HG03558 (cell line): ENCODE data around the gene PCGF1.
"Not testable (repeated sequence)": the region's sequence is repeated elsewhere in the genome, so short reads cannot be mapped to it uniquely, and the experiment has no call there.

ENCODE experiments used
- ATAC-seq: cut with Tn5 transposase; IDR thresholded peaks from one replicate; pipeline ENCODE4 v1.9.1; 2021; ENCODE audit warnings: moderate number of reproducible peaks; ENCODE audit not compliant: unreplicated experiment; ENCODE audit errors: extremely low read depth

PCGF1 gene

DNA sequence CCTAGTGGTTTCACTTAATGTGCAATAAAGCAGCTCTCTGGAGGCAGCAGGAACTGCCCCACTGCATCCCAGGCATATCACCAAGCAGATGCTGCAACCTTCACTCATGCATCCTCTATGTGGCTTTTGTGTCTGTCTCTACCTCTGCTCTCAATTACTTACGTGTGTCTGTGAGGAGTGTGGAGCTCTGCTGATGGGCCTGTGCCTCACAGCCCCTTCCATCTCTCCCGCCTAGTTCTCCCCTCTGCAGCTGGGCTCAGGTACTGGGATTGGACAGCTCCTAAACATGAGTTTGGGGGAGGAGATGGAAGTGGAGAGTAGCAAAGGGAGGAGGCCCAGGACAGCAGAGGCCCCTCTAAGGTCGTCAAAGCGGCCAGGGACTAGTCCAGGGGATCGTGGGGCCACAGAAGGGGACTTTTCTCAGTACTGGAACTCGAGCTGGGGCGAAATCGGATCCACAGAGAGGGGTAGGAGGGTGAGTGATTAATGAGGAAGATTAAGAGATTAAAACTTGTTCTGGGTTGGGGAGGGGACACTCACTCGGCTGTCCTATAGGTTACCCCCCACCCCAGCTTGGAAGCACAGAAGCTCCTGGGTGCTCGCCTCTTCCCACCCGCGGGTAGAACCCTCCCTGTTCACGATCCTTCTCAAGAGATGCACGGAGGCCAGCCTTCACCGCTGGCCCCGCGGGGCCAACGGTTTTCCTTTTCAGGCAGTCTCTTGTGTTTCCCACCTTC, 6.0 kb downstream of the PCGF1 start:
- no peak for ATAC-seq

DNA sequence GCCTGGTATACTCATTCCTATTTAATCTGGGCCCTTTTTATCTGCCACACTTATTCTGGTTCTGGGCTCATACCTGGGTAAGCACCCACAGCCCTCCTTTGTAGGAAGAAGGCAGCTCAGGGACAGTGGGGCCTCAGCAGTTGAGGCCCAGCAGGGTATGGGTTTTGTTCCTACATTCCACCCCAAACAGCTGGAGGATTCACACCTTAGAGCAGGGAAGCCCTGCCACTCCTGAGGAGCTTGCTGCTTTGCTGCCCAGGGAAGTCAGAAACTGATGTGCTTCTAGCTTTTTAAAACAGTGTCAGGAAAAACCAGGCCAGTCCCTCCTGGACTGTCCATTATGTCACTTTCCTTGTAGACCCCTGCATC, 6.9 kb downstream of the PCGF1 start:
- ATAC-seq, result no peak

DNA sequence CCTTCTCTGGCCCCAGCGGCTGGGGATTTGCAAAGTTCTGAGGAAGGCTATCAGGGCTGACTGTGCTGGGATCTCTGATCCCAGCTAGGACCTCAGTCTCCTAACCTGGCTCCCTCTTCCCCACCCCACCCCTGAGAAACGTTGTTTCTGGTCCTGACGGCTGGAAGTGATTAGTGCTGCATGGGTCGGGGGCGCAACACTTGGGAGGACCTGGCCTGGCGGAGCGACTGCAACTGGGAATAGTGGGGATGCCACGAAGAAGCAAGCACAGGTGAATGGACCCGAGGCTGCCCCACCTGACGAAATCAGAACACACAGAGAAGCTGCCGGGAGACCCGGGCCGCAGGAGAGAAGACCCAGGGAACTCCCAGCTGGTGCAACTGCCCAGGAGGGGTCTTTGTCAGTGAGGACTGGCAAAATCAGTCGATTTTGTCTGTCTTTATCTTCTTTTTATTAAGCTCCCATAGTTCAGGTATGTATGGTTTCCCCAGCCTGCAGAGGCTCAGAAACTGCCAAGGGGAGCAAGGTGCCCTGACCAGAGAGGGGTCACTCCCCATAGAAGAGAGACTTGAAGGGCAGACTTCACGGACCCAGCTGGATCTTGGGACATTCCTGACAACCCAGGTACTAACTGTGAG, 7.4 kb downstream of the PCGF1 start:
- ATAC-seq, result no peak

DNA sequence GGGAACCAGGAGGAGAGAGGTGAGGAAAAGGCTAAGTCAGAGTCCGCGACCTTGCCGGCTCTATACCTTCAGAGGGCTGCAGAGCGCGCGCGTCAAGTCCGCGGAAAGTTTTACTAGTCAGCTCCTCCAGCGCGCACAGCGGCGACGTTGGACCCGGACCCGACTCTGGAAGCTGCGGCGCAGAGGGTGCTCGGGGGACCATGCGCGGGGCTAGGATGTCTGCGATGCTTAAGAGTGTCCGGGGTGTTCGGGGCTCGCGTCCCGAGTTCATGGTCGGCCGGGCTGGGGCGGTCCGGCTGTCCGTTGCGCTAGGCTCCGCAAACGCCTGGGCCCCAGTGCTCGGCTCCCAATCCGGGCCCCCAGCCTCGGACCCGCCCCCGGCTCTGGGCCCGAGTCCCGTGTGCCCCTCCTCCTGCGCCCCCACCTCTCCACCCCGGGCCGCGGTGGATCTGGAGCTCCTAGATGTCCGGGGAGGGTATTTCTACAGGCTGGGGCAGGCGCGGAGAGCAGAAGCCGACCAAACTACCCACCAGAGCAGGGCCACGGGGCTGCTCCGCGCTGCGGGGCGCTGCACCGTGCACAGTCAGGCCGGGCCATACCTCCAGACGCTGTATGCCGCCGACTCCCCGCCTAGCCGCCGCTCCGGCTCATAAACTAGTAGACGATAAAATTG, 8.1 kb downstream of the PCGF1 start, which contains the start of gene LBX2:
LBX2 (minus strand) TSS at position 337 of the 673 bp plus-strand sequence; CDS start at position 271, 66 bp downstream.
- ATAC-seq, result no peak

DNA sequence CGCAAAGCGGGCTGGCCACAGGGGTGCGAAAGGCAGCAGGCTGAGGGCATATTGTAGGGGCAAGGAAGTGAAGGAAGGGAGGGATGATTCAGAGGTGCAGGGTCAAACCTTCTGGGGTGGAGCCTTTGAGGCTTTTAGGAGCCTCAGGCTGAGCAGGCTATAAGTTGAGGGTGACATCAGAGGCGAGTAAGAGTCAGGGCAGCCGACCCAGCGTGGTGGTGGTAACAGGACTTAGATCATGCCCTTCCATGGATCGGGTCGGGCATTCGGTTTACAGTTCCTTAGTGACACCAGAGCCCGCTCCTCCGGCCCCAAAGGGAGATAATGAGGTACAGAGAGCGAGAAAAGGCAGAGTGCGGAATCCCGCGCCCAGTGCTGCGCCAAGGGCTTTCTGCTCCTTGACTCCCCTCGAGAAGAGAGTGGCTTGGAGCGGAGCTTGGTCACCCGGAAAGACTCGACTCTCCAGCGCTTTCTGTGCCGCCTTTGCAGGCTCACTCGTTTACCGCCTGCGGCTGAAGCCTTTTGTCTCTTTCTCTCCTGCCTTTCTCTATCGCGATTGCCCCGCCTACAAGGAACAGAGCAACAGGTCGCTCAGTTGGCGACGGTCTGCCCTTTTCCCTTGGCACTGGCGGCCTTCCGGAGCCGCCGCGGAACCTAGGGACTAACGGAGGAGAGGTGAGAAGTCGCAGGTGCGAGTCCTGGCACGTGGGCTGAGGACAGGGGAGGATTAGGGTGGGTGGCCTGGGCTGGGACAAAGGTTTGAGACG, 8.8 kb downstream of the PCGF1 start:
- no peak for ATAC-seq

DNA sequence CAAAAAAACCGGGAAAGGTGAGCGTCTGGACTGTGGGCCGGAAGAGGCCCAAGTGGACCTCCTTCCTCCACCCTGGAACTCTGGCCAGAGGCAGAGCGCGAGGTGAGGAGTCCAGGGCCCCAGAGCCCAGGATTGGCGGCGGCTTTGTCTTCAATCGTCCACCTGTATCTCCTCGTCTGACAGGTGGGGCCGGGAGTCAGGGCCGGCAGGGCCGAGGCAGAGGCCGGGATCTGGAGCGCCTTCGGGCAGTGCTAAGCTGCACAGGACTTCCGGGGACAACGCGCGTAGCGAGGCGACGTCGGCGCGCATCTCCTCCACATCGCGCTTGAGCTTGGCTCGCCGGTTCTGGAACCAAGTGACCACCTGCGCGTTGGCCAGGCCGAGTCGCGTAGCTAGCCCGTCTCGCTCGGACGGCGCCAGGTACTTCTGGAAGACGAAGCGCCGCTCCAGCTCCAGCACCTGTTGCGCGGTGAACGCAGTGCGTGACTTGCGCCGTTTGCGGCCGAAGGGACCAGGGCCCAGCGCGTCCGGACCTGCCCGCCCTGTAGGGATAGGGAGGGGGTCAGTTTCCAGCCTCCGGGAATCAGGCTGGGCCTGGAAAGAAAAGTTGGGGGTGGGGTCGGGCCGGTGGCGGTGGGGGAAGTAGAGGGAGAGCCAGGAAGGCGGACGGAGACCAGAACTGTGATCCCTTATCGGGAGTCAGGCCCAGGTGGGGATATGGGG, 9.6 kb downstream of the PCGF1 start:
- no peak for ATAC-seq

DNA sequence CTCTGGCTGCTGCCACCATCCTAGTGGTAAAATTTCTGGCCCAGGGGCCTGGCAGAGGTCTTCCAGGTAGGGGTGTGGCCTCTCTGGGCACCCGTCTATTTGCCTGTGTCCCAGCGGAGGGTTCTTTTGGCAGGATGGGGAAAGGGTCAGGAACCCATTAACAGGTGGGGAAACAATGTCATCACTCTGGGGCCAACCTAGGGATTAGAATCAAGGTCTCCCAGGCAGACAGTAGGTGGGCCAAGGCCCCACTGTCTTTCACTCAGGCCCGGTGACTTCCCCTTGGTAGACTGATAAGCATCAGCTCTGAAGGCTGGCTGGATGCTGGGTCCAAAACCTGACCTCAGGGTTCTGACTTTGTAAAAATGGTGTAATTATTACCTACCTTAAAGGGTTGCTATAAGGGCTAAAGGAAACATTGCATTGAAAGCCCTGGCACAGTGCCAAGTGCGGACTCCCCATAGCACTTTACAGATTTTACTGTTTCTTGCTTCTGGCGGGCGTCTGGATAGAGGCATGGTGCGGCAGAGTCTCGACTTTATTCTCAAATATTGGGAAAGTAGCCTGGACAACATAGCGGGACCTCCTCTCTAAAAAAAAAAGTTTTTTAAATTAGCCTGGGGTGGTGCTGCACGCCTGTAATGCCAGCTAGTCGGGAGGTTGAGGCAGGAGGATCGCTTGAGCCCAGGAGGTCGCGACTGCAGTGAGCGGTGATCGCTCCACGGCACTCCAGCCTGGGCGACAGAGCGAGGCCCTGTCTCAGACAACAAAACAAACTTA, 10.3 kb downstream of the PCGF1 start:
- no peak for ATAC-seq

DNA sequence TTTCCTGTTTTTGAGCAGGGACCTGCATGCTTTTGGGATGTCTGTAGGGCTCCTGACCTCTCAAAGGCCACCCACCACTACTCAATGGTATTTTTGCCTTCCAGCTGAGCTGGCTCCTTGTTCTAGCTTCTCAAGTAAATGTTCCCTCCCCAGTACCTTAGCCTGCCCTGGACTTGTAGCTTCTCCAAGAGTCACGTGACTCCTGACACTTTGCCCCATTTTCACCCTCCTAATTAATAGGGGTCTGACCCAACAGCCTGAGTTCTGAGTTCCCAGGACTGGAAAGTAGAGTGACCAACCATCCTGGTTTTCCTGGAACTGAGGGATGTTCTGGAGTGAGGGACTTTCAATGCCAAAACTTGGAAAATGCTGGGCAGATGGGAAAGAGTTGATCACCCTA, 12.1 kb downstream of the PCGF1 start:
- ATAC-seq, result no peak

DNA sequence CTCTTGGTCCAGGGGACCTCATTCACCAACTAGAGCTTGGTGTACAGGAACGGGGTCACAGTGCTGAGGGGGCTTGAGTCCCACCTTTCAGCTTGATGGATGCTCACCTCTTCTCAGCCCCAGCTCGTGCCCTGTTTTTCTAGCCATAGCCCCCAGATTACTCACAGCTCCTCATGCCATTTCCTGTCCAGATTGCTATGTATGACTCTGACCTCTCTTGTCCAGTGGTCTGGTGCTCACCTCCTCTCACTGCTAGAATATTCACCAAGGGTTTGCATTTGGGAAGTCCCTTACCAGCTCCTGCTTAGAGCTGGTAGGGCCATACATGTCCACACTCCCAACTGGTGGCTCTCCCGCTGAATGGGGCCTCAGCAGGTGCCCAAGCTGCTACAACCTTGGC, 13.9 kb downstream of the PCGF1 start:
- no peak for ATAC-seq

DNA sequence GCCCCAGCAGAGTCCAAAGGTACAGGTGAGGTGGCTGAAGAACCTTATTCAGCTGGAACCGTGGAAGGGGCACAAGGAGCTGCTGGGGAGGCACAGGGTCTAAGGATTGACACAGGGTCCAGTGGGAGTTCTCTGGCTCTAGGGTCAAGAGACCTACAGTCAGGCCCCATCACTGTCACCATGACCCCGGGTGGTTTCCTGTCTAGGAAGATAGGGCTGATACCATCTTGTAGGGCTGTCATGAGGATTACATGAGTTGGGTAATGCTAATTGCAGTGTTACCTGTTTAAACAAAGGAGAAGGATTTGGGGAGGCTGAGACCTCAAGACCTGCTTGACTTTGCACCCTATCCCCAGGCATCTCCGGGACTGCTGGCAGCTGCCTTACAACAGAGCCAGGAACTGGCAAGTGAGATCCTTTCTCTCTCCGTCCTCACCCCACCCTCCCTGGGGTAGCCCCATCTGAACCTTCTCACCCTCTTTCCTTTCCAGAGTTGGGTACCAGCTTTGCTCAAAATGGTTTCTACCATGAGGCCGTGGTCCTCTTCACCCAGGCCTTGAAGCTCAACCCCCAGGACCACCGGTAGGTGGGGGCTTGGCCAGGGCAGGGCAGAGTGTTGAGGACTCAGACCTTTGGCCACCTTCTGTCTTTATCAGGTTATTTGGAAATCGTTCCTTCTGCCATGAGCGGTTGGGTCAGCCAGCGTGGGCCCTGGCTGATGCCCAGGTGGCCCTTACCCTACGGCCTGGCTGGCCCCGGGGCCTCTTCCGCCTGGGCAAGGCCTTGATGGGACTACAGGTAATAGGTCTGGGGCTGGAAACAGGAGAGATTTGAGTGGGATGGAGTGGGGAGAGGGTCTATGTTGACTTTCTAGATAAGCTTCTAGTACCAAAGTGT, 15.6 kb downstream of the PCGF1 start:
- no peak for ATAC-seq

DNA sequence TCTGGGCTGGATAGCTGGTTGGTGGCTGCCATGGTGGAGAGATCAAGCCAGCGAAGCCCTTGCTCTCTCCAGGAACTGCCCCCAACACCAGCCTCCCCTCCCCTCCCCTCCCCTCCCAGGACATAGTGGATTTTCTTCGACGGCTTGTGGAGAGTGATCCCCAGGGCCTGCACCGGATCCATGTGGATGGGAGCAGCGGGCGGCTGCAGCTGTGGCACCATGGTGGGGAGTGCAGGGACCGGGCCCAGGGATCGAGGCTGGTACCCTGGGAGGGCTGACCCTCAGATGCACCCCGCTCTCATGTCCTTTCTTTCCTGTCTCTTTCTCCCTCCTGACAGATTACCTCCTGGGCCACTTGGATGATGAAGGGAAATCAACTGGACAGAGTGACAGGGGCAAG, 17.6 kb downstream of the PCGF1 start:
- ATAC-seq, result no peak

DNA sequence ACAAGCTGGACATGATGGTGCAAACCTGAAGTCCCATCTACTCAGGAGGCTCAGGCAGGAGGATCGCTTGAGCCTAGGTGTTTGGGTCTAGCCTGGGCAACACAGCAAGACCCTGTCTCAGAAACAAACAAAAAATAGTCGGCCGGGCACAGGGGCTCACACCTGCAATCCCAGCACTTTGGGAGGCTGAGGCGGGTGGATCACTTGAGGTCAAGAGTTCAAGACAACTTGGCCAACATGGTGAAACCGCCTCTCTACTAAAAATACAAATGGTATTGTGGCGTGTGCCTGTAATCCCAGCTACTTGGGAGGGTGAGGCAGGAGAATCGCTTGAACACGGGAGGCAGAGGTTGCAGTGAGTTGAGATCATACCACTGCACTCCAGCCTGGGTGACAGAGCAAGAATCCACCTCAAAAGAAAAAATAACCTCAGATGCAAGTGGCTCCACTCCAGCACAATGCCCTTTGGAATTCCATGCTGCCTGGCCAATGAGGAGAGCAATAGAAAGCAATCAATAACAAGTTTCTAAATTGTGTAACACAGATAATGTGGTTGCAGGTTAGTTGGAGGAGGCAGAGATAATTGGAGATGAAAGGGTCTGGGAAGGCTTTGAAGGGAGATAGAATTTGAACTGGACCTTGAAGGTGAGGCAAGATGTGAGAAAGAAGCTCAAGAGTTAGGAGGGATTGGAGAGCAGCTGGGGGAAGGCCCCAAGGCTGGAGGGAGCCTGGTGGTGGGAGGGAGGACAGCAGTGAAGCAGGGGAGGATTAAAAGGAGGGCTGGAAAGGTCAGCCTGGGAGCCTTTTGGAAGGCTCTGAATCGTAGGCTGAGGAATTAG, 18.6 kb downstream of the PCGF1 start:
- ATAC-seq, result no peak

DNA sequence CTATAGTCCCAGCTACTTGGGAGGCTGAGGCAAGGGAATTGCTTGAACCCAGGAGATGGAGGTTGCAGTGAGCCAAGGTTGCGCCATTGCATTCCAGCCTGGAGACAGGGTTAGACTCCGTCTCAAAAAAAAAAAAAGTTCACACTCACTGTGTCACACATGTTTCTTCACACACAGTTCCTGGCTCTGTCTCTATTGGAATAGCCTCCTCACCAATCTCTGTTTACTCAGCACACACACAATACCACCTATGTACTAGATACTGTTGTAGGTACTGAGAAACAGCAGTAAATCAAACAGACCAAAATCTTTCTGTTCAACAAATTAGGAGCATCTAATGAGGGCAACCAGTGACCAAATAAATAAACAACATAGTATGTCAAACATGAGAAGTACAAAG, 21.4 kb downstream of the PCGF1 start:
- ATAC-seq, result no peak

DNA sequence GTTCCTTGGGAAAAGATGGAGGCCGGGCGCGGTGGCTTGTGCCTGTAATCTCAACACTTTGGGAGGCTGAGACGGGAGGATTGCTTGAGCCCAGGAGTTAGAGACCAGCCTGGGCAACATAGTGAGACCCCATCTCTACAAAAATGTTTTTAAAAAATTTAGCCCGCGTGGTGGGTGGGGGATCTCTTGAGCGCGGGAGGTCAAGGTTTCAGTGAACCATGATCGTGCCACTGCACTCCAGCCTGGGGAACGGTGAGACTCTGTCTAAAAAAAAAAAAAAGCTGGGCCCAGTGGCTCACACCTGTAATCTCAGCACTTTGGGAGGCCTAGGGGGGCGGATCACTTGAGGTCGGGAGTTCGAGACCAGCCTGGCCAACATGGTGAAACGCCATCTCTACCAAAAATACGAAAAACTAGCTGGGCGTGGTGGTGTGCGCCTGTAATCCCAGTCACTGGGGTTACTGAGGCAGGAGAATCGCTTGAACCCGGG, 23.8 kb downstream of the PCGF1 start:
- not testable (repeated sequence) for ATAC-seq

DNA sequence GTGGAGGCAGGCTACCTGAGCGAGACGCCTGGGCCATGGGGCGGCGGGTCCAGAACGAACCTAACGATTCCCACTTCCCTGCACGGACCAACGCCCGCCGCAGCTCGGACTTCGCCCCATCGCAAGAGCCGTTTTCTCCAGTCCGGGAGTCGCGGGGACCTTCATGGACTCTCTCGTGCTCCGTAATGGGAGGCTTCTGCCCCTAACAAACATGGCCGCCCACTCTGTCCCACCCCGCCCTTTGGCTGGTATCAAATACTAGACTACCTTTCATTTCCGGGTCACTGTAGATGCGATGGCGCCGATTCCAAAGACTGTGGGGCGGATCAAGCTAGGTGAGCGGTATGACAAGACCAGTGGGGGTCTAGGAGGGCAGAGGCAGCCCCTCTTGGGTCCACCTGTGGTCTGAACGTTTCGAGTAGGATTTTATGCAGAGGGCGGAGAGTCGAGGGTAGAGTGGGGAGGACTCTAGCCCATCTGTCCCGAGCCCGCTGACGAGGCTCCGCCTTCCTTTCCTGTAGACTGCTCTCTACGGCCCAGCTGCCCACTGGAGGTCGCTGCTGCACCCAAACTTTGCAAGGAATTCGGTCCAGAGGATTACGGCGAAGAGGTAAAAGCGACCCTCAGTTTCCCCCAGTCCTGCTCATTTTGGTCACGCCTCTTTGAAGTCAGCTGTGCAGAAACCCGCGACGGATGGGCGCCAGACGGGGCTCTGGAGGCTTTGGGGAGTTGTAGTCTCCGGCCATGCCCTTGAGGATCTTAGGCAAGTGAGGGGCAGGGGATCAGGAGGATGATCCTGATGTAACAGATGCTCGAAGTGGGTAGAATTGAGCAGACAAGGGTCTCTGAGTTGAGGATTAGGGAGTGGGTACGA, 24.5 kb downstream of the PCGF1 start, which contains the start of the genes CCDC142 and TTC31:
CCDC142 (minus strand) TSS at position 198 of the 874 bp plus-strand sequence; CDS start at position 37, 161 bp downstream.
TTC31 (plus strand) TSS at position 281 of the 874 bp plus-strand sequence; CDS start at position 296, 15 bp downstream.
- peak; percentile 56 for ATAC-seq
